Epidermal melanocyte (primary cell): ENCODE data around the gene WBP1.

Source experiments
- DNase-seq: peaks from one replicate; pipeline ENCODE4 v3.0.0; 2011; ENCODE audit warnings: low spot score; ENCODE audit not compliant: insufficient read length

WBP1 gene

GRCh38 chr2:74458132-74458937 lies at the start of gene WBP1:
Gene WBP1 (plus strand): TSS chr2:74458438. CDS start chr2:74458603, 165 bp downstream.
- peak; percentile 97 for DNase-seq

- no peak for DNase-seq
Observed at GRCh38 chr2:74413001-74413698, 45.1 kb upstream of the WBP1 start.

- no peak for DNase-seq
Observed at GRCh38 chr2:74414441-74414840, 43.8 kb upstream of the WBP1 start.

GRCh38 chr2:74414881-74415761 lies 43.1 kb upstream of the WBP1 start:
- no peak for DNase-seq

- no peak for DNase-seq
Observed at GRCh38 chr2:74415762-74416395, 42.4 kb upstream of the WBP1 start.

GRCh38 chr2:74416778-74417177 lies 41.5 kb upstream of the WBP1 start:
- DNase-seq = no peak

- DNase-seq = no peak
Observed at GRCh38 chr2:74417197-74417596, 41.0 kb upstream of the WBP1 start.

- no peak for DNase-seq
Observed at GRCh38 chr2:74417763-74418162, 40.5 kb upstream of the WBP1 start.

GRCh38 chr2:74418312-74418711 lies 39.9 kb upstream of the WBP1 start:
- no peak for DNase-seq

GRCh38 chr2:74419345-74419744 lies 38.9 kb upstream of the WBP1 start:
- no peak for DNase-seq

GRCh38 chr2:74420006-74420405 lies 38.2 kb upstream of the WBP1 start:
- DNase-seq = no peak

GRCh38 chr2:74420443-74421103 lies 37.7 kb upstream of the WBP1 start:
- DNase-seq = peak; percentile 15

- peak; percentile 93 for DNase-seq
Observed at GRCh38 chr2:74421221-74421870, 36.9 kb upstream of the WBP1 start, which contains the start of the genes C2orf81 and WDR54. Gene C2orf81 (minus strand): TSS chr2:74421619. CDS start chr2:74421560, 59 bp downstream. Gene WDR54 (plus strand): TSS chr2:74421730. CDS start chr2:74422154, 424 bp downstream.

- DNase-seq = no peak
Observed at GRCh38 chr2:74423231-74424095, 34.8 kb upstream of the WBP1 start.

GRCh38 chr2:74424139-74424992 lies 33.9 kb upstream of the WBP1 start:
- DNase-seq = no peak

GRCh38 chr2:74424995-74425406 lies 33.2 kb upstream of the WBP1 start:
- DNase-seq = no peak

GRCh38 chr2:74425523-74425922 lies 32.7 kb upstream of the WBP1 start:
- DNase-seq = no peak

- DNase-seq = no peak
Observed at GRCh38 chr2:74426181-74426758, 32.0 kb upstream of the WBP1 start.
